Muscle layer of colon (tissue), 2 donors: Measurements from ENCODE around the gene MYO16.
"Not testable (repeated sequence)": the region's sequence is repeated elsewhere in the genome, so short reads cannot be mapped to it uniquely, and the experiment has no call there.

Experiments
- H3K27ac ChIP-seq: one replicate; pipeline ENCODE4 v1.7.0; 2013; ENCODE audit warnings: low read depth, mild to moderate bottlenecking, low read length, moderate library complexity
- H3K27me3 ChIP-seq, 2 donors: one replicate each; pipeline ENCODE4 v1.7.0; 2013; ENCODE audit warnings: low read length in 2 of 2, mild to moderate bottlenecking in 2 of 2; ENCODE audit not compliant: insufficient read depth in 2 of 2, control insufficient read depth in 1 of 2
- H3K36me3 ChIP-seq: one replicate; pipeline ENCODE4 v1.7.0; 2013; ENCODE audit warnings: mild to moderate bottlenecking, low read length; ENCODE audit not compliant: insufficient read depth
- H3K4me1 ChIP-seq: one replicate; pipeline ENCODE4 v1.7.0; 2013; ENCODE audit warnings: mild to moderate bottlenecking, low read length; ENCODE audit not compliant: insufficient read depth
- H3K4me3 ChIP-seq, 2 donors: one replicate each; pipeline ENCODE4 v1.7.0; 2013; ENCODE audit warnings: low read length in 2 of 2, low read depth in 1 of 2, mild to moderate bottlenecking in 1 of 2, moderate library complexity in 1 of 2
- H3K9ac ChIP-seq: one replicate; pipeline ENCODE4 v1.7.0; 2013; ENCODE audit warnings: low read length
- H3K9me3 ChIP-seq: one replicate; pipeline ENCODE4 v1.7.0; 2013; ENCODE audit warnings: mild to moderate bottlenecking, low read length
- donor health status: abdominal sarcoma.
- donor health status: Adenocarcinoma of cecum.

MYO16 gene

DNA sequence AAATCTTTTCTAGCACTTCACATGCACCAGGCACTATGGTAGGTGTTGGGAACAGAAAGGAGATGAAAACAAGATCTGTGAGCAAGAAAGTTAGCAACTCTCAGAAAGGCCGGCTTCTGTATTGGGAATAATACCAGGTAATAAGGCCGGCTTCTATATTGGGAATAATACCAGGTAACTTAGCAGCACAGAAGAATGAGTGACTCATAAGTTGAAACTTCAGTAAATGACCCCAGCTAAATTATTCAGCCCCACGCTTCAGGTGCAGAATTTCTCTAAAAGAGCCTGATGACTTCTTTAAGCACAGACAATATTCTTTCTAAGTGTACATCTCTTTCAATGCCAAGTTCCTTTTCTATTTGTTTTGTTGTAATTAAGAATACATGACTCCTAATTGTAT is 151.3 kb downstream of the MYO16 start:
- Histone ChIP-seq H3K36me3 (no peaks in the 10 kb centered on the region), H3K9me3 (no peaks in the 10 kb centered on the region), H3K4me1 (no peaks in the 10 kb centered on the region), H3K27ac (no peak overlapping the region), H3K9ac (no peak overlapping the region), H3K4me3 (no peak overlapping the region), H3K27me3 (no peaks in the 10 kb centered on the region)

DNA sequence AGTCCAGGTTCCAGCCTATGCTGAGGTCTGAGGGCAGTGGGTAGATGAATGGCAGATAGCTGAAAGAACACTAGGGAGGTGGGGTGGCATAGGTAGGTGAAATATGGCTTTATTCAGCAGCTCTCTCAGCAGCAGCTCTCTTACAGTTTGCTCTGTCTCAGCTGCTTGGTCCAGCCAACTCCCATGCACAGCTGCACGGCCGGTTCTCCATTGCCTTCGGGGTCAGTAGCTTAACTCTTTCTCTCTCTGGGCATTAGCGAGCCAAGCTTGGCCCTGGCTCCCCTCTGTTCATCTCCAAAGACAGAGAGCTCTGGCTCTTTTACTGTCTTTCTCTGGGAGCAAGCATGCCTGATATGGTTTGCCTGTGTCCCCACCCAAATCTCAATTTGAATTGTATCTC is 151.9 kb downstream of the MYO16 start:
- no peak overlapping the region for H3K4me3 ChIP-seq
- H3K36me3 ChIP-seq: no peaks in the 10 kb centered on the region
- H3K4me1 ChIP-seq: no peaks in the 10 kb centered on the region
- no peaks in the 10 kb centered on the region for H3K9me3 ChIP-seq
- H3K9ac ChIP-seq: no peak overlapping the region
- no peak overlapping the region for H3K27ac ChIP-seq
- H3K27me3 ChIP-seq: no peaks in the 10 kb centered on the region

DNA sequence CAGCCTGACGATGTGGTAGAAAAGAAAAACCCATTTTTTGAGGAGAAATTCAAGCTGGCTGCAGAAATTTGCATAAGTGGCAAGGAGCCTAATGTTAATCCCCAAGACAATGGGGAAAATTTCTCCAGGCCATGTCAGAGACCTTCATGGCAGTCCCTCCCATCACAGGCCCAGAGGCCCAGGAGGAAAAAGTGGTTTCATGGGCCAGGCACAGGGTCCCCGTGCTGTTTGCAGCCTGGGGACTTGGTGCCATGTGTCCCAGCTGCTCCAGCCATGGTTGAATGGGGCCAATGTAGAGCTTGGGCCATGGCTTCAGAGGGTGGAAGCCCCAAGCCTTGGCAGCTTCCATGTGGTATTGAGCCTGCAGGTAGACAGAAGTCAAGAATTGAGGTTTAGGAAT is 153.1 kb downstream of the MYO16 start:
- not testable (repeated sequence) for H3K27me3 ChIP-seq, H3K9me3 ChIP-seq, H3K4me1 ChIP-seq, H3K36me3 ChIP-seq, H3K27ac ChIP-seq, H3K9ac ChIP-seq, H3K4me3 ChIP-seq

DNA sequence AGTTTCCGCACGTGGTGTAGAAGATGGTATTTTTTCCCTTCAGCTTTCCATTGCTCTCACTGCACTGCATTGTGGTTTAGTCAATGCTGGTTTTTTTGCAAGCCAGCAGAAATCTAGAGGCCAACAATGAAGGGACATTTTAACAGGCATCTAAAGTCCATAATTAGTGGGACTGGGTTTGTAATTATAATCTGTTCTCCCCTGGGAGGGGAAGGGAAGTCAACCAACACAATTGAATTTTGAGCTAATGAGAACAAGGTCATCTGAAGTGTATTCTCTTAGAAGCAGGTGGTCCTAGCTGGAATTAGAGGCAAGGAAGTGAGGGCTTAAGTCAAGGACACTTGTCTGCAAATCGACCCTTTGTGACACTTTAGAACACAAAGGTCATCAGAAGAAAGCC is 156.4 kb downstream of the MYO16 start:
- H3K4me3 ChIP-seq: no peak overlapping the region
- no peaks in the 10 kb centered on the region for H3K36me3 ChIP-seq
- H3K27me3 ChIP-seq: no peaks in the 10 kb centered on the region
- H3K27ac ChIP-seq: no peak overlapping the region
- H3K9ac ChIP-seq: no peak overlapping the region
- H3K9me3 ChIP-seq: no peaks in the 10 kb centered on the region
- H3K4me1 ChIP-seq: no peaks in the 10 kb centered on the region

DNA sequence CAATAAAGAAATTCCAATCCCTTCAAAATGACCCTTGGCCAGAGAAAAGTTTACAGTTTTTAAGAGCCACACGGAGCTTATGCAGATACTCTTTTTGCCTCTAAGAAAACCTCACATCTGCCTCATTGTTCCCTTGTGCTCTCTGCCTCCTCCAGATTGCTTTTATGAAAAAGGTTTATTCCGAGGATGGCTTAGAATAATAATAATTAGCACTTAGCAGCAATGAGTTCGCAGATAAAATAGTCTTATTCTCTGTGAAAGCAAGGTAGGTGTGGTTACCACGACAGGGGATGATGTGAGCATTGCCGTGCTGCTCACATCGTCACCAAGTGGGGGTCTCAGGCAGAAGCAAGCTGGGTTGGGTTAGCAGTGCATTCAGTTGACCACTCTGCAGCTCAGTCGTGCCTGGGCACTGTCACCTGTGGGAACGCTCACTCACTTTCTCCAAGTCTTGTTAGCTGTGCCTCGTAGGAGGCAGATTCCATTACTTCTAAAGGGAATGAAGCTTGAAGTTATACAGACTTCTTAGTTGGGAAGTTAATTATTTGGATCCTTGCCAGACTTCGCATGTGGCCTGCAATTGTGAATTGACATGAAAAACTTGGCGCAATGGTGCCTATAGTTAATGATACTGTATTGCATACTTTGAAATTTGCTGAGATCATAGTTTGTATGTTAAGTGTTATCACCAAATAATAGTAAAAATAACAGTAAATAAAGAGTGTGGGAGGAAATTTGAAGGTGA is 157.2 kb downstream of the MYO16 start:
- H3K9me3 ChIP-seq: no peaks in the 10 kb centered on the region
- H3K27me3 ChIP-seq: no peaks in the 10 kb centered on the region
- no peak overlapping the region for H3K27ac ChIP-seq
- H3K4me3 ChIP-seq: no peak overlapping the region
- H3K4me1 ChIP-seq: no peaks in the 10 kb centered on the region
- no peak overlapping the region for H3K9ac ChIP-seq
- no peaks in the 10 kb centered on the region for H3K36me3 ChIP-seq

DNA sequence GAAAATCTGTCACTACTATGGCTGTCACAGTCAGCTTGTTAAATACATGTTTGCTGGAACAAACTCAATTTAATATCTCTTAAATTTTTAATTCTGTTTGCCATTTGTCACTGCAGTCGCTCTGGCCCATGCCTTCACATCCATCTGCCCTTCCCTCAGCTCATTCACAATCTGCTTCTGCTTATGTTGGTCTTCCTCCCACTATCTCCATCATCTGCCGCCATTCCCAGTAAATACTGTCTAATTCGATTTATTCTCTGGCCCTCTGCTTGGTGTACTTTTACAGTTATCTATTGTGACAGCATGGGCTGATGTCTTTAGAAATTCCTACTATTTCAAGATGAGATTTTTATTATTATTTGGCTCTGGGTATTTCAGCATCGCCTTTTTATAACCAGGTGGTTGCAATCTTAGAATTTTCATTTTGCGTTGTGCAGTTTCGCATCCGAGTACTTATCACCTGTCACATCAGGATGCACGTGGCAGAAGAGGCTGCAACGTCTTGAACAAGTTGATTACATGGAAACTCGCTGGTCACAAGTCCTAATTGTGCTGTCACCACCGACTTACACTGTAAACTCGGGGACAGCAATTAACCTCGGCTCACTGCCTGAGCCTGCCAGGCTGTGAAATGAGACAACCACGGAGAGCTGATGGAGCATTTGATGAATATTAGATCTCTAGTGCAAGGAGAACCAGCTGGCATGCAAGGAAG is 158.4 kb downstream of the MYO16 start:
- no peaks in the 10 kb centered on the region for H3K9me3 ChIP-seq
- H3K4me1 ChIP-seq: no peaks in the 10 kb centered on the region
- no peak overlapping the region for H3K9ac ChIP-seq
- no peak overlapping the region for H3K27ac ChIP-seq
- H3K4me3 ChIP-seq: no peak overlapping the region
- H3K27me3 ChIP-seq: no peaks in the 10 kb centered on the region
- no peaks in the 10 kb centered on the region for H3K36me3 ChIP-seq

DNA sequence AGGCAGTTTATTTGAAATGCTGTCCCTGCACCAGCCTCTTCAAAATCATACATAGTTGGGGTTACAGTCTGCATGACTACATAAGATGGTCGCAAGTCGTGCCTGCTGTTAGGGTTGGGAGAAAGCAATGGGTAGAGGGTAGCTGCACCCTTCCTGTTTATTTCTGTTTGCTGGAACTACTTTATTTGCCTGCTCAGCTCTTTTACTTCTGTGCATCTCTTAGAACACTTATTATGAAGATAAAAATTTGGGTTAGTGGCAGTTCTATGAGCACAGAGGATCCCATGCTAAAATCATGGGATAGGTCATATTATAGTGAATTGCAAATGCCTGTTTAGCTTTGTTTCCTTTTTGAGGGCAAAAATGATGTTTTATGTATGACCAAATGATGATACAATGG is 160.1 kb downstream of the MYO16 start:
- no peaks in the 10 kb centered on the region for H3K36me3 ChIP-seq
- H3K9me3 ChIP-seq: no peaks in the 10 kb centered on the region
- no peaks in the 10 kb centered on the region for H3K27me3 ChIP-seq
- no peaks in the 10 kb centered on the region for H3K4me1 ChIP-seq
- H3K9ac ChIP-seq: no peak overlapping the region
- no peak overlapping the region for H3K27ac ChIP-seq
- H3K4me3 ChIP-seq: no peak overlapping the region

DNA sequence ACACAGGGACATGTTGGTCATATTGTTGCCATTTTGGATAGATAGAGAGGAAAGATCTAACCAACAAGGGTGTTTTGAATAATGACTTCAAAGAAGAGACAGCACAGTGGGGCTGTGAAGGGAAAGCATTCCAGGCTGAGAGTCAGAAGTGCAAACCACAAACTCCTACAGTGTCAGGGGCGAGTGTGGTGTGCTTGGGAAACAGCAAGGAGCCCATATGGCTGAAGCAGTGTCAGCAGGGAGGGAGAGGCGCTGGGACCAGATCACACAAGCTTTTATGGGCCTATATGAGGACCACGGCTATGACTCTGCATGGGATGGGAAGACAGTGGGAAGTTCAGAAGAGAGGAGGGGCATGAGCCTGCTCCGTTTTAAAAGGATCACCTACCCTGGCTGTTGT is 166.4 kb downstream of the MYO16 start:
- Histone ChIP-seq H3K27me3 (no peaks in the 10 kb centered on the region), H3K36me3 (no peaks in the 10 kb centered on the region), H3K9me3 (no peaks in the 10 kb centered on the region), H3K9ac (no peak overlapping the region), H3K4me3 (no peak overlapping the region), H3K4me1 (no peaks in the 10 kb centered on the region), H3K27ac (no peak overlapping the region)

DNA sequence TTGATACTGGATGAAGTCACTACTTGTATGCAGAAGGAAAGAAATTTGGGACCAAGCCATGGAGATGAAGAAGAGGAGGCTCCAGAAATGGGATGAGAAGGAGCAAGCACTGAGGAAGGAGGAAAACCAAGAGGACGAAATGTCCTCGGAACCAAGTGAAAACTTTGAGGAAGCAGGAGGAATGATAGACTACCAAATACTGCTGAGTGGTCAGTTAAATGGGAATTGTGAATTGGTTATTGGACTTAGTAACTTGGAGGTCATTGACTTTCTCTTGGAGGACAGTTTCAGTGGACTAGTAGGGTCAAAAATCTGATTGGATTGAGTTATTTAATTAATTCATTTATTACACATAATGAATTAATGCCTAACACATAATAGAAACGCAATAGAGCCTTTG is 167.9 kb downstream of the MYO16 start:
- Histone ChIP-seq H3K9ac (no peak overlapping the region), H3K9me3 (no peaks in the 10 kb centered on the region)

DNA sequence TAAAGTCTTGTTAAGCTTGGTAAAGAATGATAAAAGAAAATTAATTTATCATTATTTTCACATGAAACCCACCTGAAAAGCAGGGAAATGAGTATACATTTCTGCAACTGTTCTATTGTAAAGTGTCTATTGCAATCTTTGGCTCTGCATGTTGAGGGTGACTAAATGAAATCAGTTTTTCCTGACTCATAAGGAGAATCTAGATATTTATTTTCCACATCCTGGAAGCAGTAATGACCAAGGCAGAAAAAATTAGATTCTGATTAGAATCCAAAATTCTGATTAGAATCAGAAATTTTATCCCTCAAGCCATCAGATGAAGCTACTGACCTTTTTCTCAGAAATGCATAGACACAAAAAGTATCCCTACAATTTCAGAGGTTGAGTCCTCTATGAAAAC is 178.4 kb downstream of the MYO16 start:
- no peaks in the 10 kb centered on the region for H3K9me3 ChIP-seq
- no peak overlapping the region for H3K4me3 ChIP-seq
- no peak overlapping the region for H3K27ac ChIP-seq
- no peaks in the 10 kb centered on the region for H3K4me1 ChIP-seq
- H3K36me3 ChIP-seq: no peaks in the 10 kb centered on the region
- no peak overlapping the region for H3K9ac ChIP-seq
- no peaks in the 10 kb centered on the region for H3K27me3 ChIP-seq

More for the DNA sequence above, 167.9 kb downstream of the MYO16 start:
- Histone ChIP-seq H3K27me3 (no peaks in the 10 kb centered on the region), H3K36me3 (no peaks in the 10 kb centered on the region), H3K27ac (no peak overlapping the region), H3K4me1 (no peaks in the 10 kb centered on the region), H3K4me3 (no peak overlapping the region)

DNA sequence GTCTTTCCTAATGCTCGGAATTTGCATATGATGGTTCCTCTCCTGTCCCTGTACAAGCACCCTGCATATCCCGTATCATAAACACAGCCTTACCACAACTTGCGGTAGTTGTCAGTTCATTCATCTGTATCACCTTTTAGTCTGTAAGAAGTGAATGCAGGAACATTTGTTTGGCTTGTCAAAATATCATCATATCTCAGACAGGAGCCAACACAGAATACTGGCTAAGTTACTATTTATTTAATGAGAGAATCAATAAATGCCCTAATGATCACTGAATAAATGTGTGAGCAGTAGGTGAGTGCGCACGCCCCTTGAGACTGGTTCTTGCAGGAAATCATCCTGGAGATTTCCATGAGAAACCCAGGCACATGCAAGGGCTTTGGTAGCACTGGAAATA is 182.8 kb downstream of the MYO16 start:
- Histone ChIP-seq H3K9ac (no peak overlapping the region), H3K27me3 (no peaks in the 10 kb centered on the region), H3K9me3 (no peaks in the 10 kb centered on the region), H3K36me3 (no peaks in the 10 kb centered on the region), H3K4me1 (no peaks in the 10 kb centered on the region), H3K4me3 (no peak overlapping the region), H3K27ac (no peak overlapping the region)

DNA sequence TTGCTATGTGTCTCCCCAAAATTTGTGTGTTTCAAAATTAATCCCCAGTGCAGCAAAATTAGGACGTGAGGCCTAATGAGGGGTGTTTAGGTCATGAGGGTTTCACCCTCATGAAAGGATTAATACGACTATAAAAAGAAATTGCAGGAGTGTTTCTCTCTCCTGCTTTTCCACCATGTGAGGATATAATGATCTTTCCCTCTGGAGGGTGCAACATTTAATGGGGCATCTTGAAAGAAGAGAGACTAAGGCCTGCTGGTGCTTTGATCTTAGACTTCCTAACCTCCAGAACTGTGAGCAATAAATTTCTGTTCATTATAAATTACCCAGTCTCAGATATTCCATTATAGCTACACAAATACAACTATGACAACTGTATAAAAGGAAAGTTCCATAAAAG is 183.2 kb downstream of the MYO16 start:
- Histone ChIP-seq H3K4me3 (no peak overlapping the region), H3K27me3 (no peaks in the 10 kb centered on the region), H3K9me3 (no peaks in the 10 kb centered on the region), H3K27ac (no peak overlapping the region), H3K9ac (no peak overlapping the region), H3K4me1 (no peaks in the 10 kb centered on the region), H3K36me3 (no peaks in the 10 kb centered on the region)
